GM18909 (cell line): Measurements from ENCODE around the gene TBL2.
"Not testable (repeated sequence)": the region's sequence is repeated elsewhere in the genome, so short reads cannot be mapped to it uniquely, and the experiment has no call there.

Experiments used
- ATAC-seq: cut with Tn5 transposase; IDR thresholded peaks from one replicate; pipeline ENCODE4 v1.9.1; 2021; ENCODE audit warnings: mild to moderate bottlenecking; ENCODE audit not compliant: unreplicated experiment, poor library complexity

The TBL2 gene

GRCh38 chr7:73572767-73573186 lies 5.6 kb downstream of the TBL2 start:
- no peak for ATAC-seq

- ATAC-seq, result no peak
These were observed 7.4 kb downstream of the TBL2 start for GRCh38 chr7:73570977-73571376.

- no peak for ATAC-seq
These were observed 7.9 kb downstream of the TBL2 start for GRCh38 chr7:73570521-73570920.

GRCh38 chr7:73569042-73569608 lies 9.3 kb downstream of the TBL2 start:
- no peak for ATAC-seq

- no peak for ATAC-seq
These were observed 10.3 kb downstream of the TBL2 start for GRCh38 chr7:73567846-73568685.

- no peak for ATAC-seq
These were observed 11.2 kb downstream of the TBL2 start for GRCh38 chr7:73567140-73567539.

GRCh38 chr7:73566431-73566830 lies 11.9 kb downstream of the TBL2 start:
- not testable (repeated sequence) for ATAC-seq

- ATAC-seq, result no peak
These were observed 12.6 kb downstream of the TBL2 start for GRCh38 chr7:73565675-73566340.

- no peak for ATAC-seq
These were observed 18.1 kb downstream of the TBL2 start for GRCh38 chr7:73560109-73560835.

GRCh38 chr7:73557397-73558257 lies 20.8 kb downstream of the TBL2 start, which contains the start of gene BCL7B:
Gene BCL7B, minus strand, starts transcription at chr7:73557690. Its CDS starts 112 bp downstream, at chr7:73557578.
- ATAC-seq, result peak; percentile 57

- ATAC-seq, result peak; percentile 87
These were observed 21.3 kb downstream of the TBL2 start for GRCh38 chr7:73557108-73557396.

- ATAC-seq, result no peak
These were observed 21.9 kb downstream of the TBL2 start for GRCh38 chr7:73556208-73557107.

GRCh38 chr7:73555411-73555982 lies 22.9 kb downstream of the TBL2 start:
- no peak for ATAC-seq

GRCh38 chr7:73550093-73550492 lies 28.3 kb downstream of the TBL2 start:
- ATAC-seq, result not testable (repeated sequence)

GRCh38 chr7:73549176-73549575 lies 29.2 kb downstream of the TBL2 start:
- no peak for ATAC-seq

- ATAC-seq, result no peak
These were observed 30.5 kb downstream of the TBL2 start for GRCh38 chr7:73547841-73548240.

GRCh38 chr7:73544678-73545077 lies 33.7 kb downstream of the TBL2 start:
- ATAC-seq, result no peak

- no peak for ATAC-seq
These were observed 36.7 kb downstream of the TBL2 start for GRCh38 chr7:73541722-73542121.

- ATAC-seq, result no peak
These were observed 38.7 kb downstream of the TBL2 start for GRCh38 chr7:73539709-73540108.
